ENCODE measurements around the gene ENTPD3.

The ENTPD3 gene

DNA sequence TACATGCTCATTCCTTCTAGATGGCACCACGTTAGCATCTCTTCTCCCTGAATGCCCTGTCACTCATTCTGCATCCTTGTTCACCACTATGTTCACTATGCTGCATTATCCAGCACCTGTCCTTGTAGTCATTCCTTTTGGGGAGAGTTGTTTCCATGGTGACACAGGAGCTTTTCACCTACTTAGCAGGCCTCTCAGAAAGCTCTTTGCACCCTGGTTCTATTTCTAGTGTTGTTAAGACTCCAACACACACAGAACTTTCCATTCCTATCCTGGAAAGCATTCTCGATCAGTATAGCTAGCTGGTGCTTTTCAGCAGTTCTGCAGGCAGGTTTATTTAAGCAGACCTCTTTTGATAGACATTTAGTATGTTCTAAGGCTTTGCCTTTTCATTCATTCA lies 63.5 kb downstream of the ENTPD3 start:
- no peak for TF ChIP-seq BHLHE40 (IDR thresholded peaks at IDR 0.05; ENCODE audit: borderline replicate concordance)
- no peak for TF ChIP-seq FOXK2 (IDR thresholded peaks at IDR 0.05)
- TF ChIP-seq, protein P1, sequence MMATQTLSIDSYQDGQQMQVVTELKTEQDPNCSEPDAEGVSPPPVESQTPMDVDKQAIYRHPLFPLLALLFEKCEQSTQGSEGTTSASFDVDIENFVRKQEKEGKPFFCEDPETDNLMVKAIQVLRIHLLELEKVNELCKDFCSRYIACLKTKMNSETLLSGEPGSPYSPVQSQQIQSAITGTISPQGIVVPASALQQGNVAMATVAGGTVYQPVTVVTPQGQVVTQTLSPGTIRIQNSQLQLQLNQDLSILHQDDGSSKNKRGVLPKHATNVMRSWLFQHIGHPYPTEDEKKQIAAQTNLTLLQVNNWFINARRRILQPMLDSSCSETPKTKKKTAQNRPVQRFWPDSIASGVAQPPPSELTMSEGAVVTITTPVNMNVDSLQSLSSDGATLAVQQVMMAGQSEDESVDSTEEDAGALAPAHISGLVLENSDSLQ (IDR thresholded peaks at IDR 0.05) = no peak
- no peak for TF ChIP-seq SUZ12 (IDR thresholded peaks at IDR 0.05)
- no peak for TF ChIP-seq NFRKB (IDR thresholded peaks at IDR 0.05)
- no peak for TF ChIP-seq ZNF384 (IDR thresholded peaks at IDR 0.05)
- no peak for TF ChIP-seq FOXA1 (IDR thresholded peaks at IDR 0.05)
- TF ChIP-seq ARNT (IDR thresholded peaks at IDR 0.05) = no peak
- no peak for TF ChIP-seq TARDBP (IDR thresholded peaks at IDR 0.05)
- TF ChIP-seq LEF1 (IDR thresholded peaks at IDR 0.05; ENCODE audit: borderline replicate concordance) = no peak
- no peak for TF ChIP-seq ELF4 (IDR thresholded peaks at IDR 0.05)
- TF ChIP-seq SP1 (IDR thresholded peaks at IDR 0.05) = no peak
- no peak for TF ChIP-seq L3MBTL2 (conservative IDR thresholded peaks at IDR 0.05)
- TF ChIP-seq CTBP1 (IDR thresholded peaks at IDR 0.05; ENCODE audit: borderline replicate concordance) = no peak
- TF ChIP-seq HDGF (IDR thresholded peaks at IDR 0.05; ENCODE audit: borderline replicate concordance) = no peak
- no peak for TF ChIP-seq FOXM1 (IDR thresholded peaks at IDR 0.05; ENCODE audit: borderline replicate concordance)
- DNase-seq (ENCODE audit: extremely low spot score) = no peak
- ChIA-PET POLR2A (no interaction called here), CTCF (no interaction called here)

DNA sequence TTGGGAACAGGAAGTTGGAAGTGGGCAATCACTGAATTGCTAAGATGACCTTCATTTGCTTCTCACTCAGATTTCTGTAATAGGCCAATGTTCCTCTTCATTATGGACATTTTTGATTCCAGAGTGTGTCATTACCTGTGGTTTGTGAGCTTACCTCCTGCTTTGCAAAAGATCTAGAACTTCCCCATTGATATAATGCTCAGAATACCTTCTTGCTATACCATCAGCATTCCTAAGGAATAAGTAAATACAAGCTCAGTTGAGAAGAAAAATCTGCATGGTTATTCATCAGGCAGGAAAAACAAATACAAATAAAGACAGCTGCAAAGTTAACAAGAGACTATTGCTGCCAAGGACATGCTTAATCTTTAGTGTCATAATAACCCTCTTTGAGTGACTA lies 64.6 kb downstream of the ENTPD3 start:
- TF ChIP-seq FOXK2 (IDR thresholded peaks at IDR 0.05) = no peak
- TF ChIP-seq FOXM1 (IDR thresholded peaks at IDR 0.05; ENCODE audit: borderline replicate concordance) = no peak
- TF ChIP-seq NFRKB (IDR thresholded peaks at IDR 0.05) = no peak
- TF ChIP-seq SUZ12 (IDR thresholded peaks at IDR 0.05) = no peak
- TF ChIP-seq TARDBP (IDR thresholded peaks at IDR 0.05) = no peak
- no peak for TF ChIP-seq LEF1 (IDR thresholded peaks at IDR 0.05; ENCODE audit: borderline replicate concordance)
- TF ChIP-seq ELF4 (IDR thresholded peaks at IDR 0.05) = no peak
- no peak for TF ChIP-seq ARNT (IDR thresholded peaks at IDR 0.05)
- TF ChIP-seq SP1 (IDR thresholded peaks at IDR 0.05) = no peak
- TF ChIP-seq FOXA1 (IDR thresholded peaks at IDR 0.05) = no peak
- TF ChIP-seq HDGF (IDR thresholded peaks at IDR 0.05; ENCODE audit: borderline replicate concordance) = no peak
- no peak for TF ChIP-seq CTBP1 (IDR thresholded peaks at IDR 0.05; ENCODE audit: borderline replicate concordance)
- TF ChIP-seq, protein P1 (IDR thresholded peaks at IDR 0.05) = no peak
- no peak for TF ChIP-seq L3MBTL2 (conservative IDR thresholded peaks at IDR 0.05)
- DNase-seq (ENCODE audit: extremely low spot score) = no peak
- CTCF ChIA-PET = no interaction called here
- POLR2A ChIA-PET = interaction anchor here (1.6 kb wide), 1 partner anchor 26 kb away, joined by 6 read pairs; the partner anchor contains the start of gene ZNF619

DNA sequence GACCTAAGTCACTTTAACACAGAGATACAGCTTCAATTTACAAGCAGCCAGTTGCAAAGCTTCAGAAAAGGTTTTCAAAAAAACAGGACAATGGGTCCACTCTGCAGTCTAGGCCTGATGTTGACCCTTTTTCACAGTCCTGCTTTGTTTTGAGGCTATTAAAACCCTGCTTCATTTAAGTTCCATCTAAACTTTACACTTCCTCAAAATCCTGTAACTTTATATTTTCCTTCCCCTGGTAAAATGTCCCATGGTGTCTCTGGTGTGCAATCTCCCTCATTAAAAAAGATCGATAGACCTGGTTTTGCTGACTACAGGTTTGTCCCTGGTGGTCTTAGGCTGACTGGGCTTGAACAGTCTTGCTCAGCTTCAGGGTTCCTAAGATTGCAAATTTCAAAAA lies 65.1 kb downstream of the ENTPD3 start:
- TF ChIP-seq ELF4 (IDR thresholded peaks at IDR 0.05) = no peak
- TF ChIP-seq SP1 (IDR thresholded peaks at IDR 0.05) = no peak
- no peak for TF ChIP-seq FOXM1 (IDR thresholded peaks at IDR 0.05; ENCODE audit: borderline replicate concordance)
- TF ChIP-seq, protein P1 (IDR thresholded peaks at IDR 0.05) = no peak
- no peak for TF ChIP-seq CTBP1 (IDR thresholded peaks at IDR 0.05; ENCODE audit: borderline replicate concordance)
- ChIA-PET CTCF (no interaction called here), POLR2A (interaction anchor here (1.1 to 2.2 kb wide), 4 partner anchors 25 to 72 kb away, joined by 3 to 11 read pairs (median 8); partner anchors contain the start of genes ZNF619, ZNF620 and ZNF621)
- no peak for DNase-seq (ENCODE audit: extremely low spot score)

DNA sequence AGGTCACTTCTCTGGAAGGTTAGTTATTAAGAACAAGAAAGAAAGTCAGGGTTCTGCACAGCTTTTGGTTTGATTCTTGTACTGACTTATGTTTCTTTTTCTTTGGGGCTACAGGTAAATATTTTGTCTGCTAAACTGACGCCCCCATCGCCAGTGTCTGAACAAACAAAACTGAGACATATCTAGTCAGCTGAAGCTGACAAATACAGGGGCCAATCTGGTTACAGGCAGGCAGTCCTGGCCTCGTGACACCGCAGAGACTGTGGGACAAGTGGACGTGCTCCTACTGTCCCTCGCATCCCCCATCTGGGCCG lies 65.5 kb downstream of the ENTPD3 start:
- no peak for DNase-seq (ENCODE audit: extremely low spot score)
- ChIA-PET CTCF (no interaction called here), POLR2A (interaction anchor here (1.1 to 2.2 kb wide), 6 partner anchors 14 to 72 kb away, joined by 3 to 11 read pairs (median 6); partner anchors contain the start of genes ZNF619, ZNF620 and ZNF621)
- no peak for TF ChIP-seq FOXA1 (IDR thresholded peaks at IDR 0.05)
- TF ChIP-seq CTBP1 (IDR thresholded peaks at IDR 0.05; ENCODE audit: borderline replicate concordance) = no peak

DNA sequence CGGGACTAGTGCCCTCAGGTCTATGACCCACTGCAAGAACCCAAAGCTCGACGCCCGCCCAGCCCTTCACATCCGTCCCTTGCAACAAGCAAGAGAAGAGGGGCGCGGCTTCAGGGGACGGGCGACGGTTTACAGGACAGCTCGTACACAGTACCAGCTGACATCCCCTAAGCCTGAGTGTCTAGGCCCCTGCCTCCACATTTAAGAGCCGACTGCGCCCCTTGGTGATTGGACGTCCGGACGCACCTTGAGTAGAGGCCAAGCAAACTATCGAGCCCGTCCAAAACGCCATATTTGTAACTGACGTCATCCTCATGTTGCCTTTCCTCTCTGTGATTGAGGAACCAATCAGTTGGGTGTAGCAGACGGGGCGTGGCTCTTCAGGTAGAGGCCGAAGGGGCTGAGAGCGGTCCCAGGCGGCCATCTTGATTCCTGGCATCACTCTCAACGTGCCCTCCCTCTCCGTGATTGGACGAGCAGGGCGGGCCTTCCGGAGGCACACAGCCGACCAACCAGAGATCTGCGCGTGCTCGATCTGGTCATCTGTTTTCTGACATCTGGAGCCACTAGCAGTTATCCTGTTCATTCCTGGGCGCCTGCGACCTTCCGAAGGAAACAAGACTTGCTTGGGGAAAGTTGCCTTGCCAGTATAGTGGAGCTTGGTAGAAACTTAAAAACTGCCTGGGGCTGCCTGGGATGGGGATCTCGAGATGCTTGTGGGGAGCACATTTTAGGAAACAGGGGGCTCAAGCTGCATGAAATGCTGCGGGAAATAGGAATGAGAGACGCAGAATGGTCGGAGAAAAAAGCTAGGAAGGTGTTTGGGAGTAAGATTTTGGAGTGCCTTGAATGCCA lies 66.1 kb downstream of the ENTPD3 start:
- CTCF ChIA-PET = no interaction called here
- POLR2A ChIA-PET = interaction anchor here (1.0 to 2.2 kb wide), 8 partner anchors 12 to 746 kb away, joined by 3 to 11 read pairs (median 5); partner anchors contain the start of genes CTNNB1, ZNF619, ZNF620 and ZNF621
- no peak for TF ChIP-seq FOXA1 (IDR thresholded peaks at IDR 0.05)
- TF ChIP-seq FOXK2 (IDR thresholded peaks at IDR 0.05) = 0 out of 2 replicates have a peak, but pooled peaks have one; percentile 37
- 0 out of 2 replicates have a peak, but pooled peaks have one; percentile 93 for TF ChIP-seq HDGF (IDR thresholded peaks at IDR 0.05; ENCODE audit: borderline replicate concordance)
- TF ChIP-seq FOXM1 (IDR thresholded peaks at IDR 0.05; ENCODE audit: borderline replicate concordance) = no peak
- TF ChIP-seq SP1 (IDR thresholded peaks at IDR 0.05) = no peak
- no peak for TF ChIP-seq ZNF384 (IDR thresholded peaks at IDR 0.05)
- no peak for TF ChIP-seq ARNT (IDR thresholded peaks at IDR 0.05)
- TF ChIP-seq L3MBTL2 (conservative IDR thresholded peaks at IDR 0.05) = peak; percentile 58
- TF ChIP-seq LEF1 (IDR thresholded peaks at IDR 0.05; ENCODE audit: borderline replicate concordance) = no peak
- peak; percentile 37; the same call in 1 of the 2 replicates for TF ChIP-seq NFRKB (IDR thresholded peaks at IDR 0.05)
- TF ChIP-seq SUZ12 (IDR thresholded peaks at IDR 0.05) = no peak
- no peak for TF ChIP-seq BHLHE40 (IDR thresholded peaks at IDR 0.05; ENCODE audit: borderline replicate concordance)
- TF ChIP-seq CTBP1 (IDR thresholded peaks at IDR 0.05; ENCODE audit: borderline replicate concordance) = no peak
- TF ChIP-seq, protein P1 (IDR thresholded peaks at IDR 0.05) = peak; percentile 56
- DNase-seq (ENCODE audit: extremely low spot score) = peak; percentile 94
